ENCODE data around the gene REC8. TPM values are rescaled to one million over a fixed set of nuclear protein-coding genes. Genes with fewer than 3 reads are reported as not detected.

Gene REC8
- total RNA-seq, 2 donors from 2014 or later, result 5.6 to 25.4 TPM

GRCh38 chr14:24178399-24179178 is 6.7 kb downstream of the REC8 start:
- Histone ChIP-seq H3K27ac (no peak overlapping the region), H3K4me3 (no peak overlapping the region), H3K36me3 (no peaks in the 10 kb centered on the region), H3K27me3 (replicated peaks; ENCODE audit: insufficient read depth) (no peaks in the 10 kb centered on the region), H3K9me3 (no peaks in the 10 kb centered on the region), H3K4me1 (replicated peaks) (peaks cover 3% of the 10 kb centered on the region)
- TF ChIP-seq, protein P1, sequence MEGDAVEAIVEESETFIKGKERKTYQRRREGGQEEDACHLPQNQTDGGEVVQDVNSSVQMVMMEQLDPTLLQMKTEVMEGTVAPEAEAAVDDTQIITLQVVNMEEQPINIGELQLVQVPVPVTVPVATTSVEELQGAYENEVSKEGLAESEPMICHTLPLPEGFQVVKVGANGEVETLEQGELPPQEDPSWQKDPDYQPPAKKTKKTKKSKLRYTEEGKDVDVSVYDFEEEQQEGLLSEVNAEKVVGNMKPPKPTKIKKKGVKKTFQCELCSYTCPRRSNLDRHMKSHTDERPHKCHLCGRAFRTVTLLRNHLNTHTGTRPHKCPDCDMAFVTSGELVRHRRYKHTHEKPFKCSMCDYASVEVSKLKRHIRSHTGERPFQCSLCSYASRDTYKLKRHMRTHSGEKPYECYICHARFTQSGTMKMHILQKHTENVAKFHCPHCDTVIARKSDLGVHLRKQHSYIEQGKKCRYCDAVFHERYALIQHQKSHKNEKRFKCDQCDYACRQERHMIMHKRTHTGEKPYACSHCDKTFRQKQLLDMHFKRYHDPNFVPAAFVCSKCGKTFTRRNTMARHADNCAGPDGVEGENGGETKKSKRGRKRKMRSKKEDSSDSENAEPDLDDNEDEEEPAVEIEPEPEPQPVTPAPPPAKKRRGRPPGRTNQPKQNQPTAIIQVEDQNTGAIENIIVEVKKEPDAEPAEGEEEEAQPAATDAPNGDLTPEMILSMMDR (IDR thresholded peaks at IDR 0.05), result no peak
- no peak for TF ChIP-seq POLR2AphosphoS5 (IDR thresholded peaks at IDR 0.05)
- TF ChIP-seq POLR2A (IDR thresholded peaks at IDR 0.05), result no peak
- intact Hi-C loops (cut with DNase I), result no loop called here
- 77% methylated on average over 10 of the region's 12 CpGs for WGBS
- DNase-seq (ENCODE audit: low spot score), result no peak

GRCh38 chr14:24179294-24179960 is 7.5 kb downstream of the REC8 start:
- Histone ChIP-seq H3K27ac (peak overlapping the region; percentile 34 to 77), H3K4me3 (no peak overlapping the region), H3K27me3 (replicated peaks; ENCODE audit: insufficient read depth) (no peaks in the 10 kb centered on the region), H3K36me3 (peaks cover 0 to 8% of the 10 kb centered on the region in 2 donors), H3K4me1 (replicated peaks) (peaks cover 3% of the 10 kb centered on the region), H3K9me3 (no peaks in the 10 kb centered on the region)
- DNase-seq (ENCODE audit: low spot score), result no peak
- TF ChIP-seq POLR2A (IDR thresholded peaks at IDR 0.05) (no peak), POLR2AphosphoS5 (IDR thresholded peaks at IDR 0.05) (no peak)
- TF ChIP-seq, protein P1 (IDR thresholded peaks at IDR 0.05), result no peak
- intact Hi-C loops (cut with DNase I), result no loop called here
- 83% methylated on average over 12 of the region's 14 CpGs for WGBS

DNA sequence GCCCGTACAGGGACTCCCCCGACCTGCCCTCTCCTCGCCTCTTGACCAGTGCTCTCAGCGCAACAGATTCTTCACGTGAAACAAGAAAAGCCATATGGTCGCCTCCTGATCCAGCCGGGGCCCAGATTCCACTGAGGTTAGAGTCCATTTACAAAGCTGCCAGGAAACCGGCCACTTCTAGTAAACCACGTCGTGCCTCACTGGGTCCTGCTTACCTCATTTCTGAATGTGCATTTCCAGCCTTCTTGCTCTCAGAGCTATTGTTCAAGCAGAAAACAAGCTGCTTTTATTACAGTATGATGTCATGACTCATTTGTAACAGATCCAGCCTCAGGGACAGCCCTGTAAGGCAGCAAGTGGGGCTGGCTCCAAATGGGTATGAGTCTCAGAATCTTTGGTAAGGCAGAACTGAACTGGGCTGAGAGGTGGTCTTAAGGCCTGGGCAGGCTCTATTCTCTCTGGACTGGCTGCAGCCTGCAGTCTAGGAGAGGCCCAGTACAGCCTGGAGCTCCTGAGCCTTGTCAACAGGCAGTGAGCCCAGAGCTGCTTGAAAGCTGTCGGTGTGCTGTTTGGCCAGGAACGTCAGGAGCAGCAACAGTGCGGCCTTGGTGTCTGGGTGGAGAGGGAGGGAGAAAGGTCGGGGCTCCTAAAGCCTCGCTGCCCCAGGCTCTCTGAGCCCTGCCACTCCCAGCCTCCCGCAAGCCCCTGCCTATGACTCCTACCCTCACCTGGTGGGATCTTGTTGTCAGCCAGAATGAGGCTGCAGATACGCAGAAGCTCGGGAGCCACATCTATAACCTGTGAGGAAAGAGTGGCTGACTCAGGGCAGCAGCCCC is 8.3 kb downstream of the REC8 start:
- 63% methylated on average over 18 of the region's 18 CpGs for WGBS

GRCh38 chr14:24181371-24182077 is 9.6 kb downstream of the REC8 start:
- TF ChIP-seq, protein P1 (IDR thresholded peaks at IDR 0.05), result no peak
- 81% methylated on average over 19 of the region's 19 CpGs for WGBS
- Histone ChIP-seq H3K27ac (no peak overlapping the region), H3K4me1 (replicated peaks) (peaks cover 3% of the 10 kb centered on the region), H3K36me3 (peaks cover 0 to 25% of the 10 kb centered on the region in 2 donors), H3K9me3 (no peaks in the 10 kb centered on the region), H3K4me3 (no peak overlapping the region), H3K27me3 (replicated peaks; ENCODE audit: insufficient read depth) (no peaks in the 10 kb centered on the region)
- intact Hi-C loops (cut with DNase I), result no loop called here
- no peak for DNase-seq (ENCODE audit: low spot score)

More for the DNA sequence above, 8.3 kb downstream of the REC8 start:
- H3K27me3 ChIP-seq (replicated peaks; ENCODE audit: insufficient read depth), result no peaks in the 10 kb centered on the region
- H3K9me3 ChIP-seq, result no peaks in the 10 kb centered on the region
- no peak for DNase-seq (ENCODE audit: low spot score)
- H3K36me3 ChIP-seq, result peaks cover 0 to 13% of the 10 kb centered on the region in 2 donors
- no peak overlapping the region for H3K4me3 ChIP-seq
- H3K4me1 ChIP-seq (replicated peaks), result peaks cover 3% of the 10 kb centered on the region
- H3K27ac ChIP-seq, result peak overlapping the region; percentile 34 to 77
- intact Hi-C loops (cut with DNase I), result no loop called here
- TF ChIP-seq, protein P1 (IDR thresholded peaks at IDR 0.05), result no peak
- peak; percentile 68 for TF ChIP-seq POLR2AphosphoS5 (IDR thresholded peaks at IDR 0.05)

Measured in prostate gland (tissue), 2 donors.